Parathyroid adenoma (tissue), 2 donors: ENCODE data around the gene ATF2.

ENCODE experiments used
- H2AFZ ChIP-seq: fragments of 300-600 bp; sonication (generic); one replicate; pipeline ENCODE4 v1.7.0; 2017; ENCODE audit warnings: antibody characterized with exemption, mild to moderate bottlenecking
- H3K27ac ChIP-seq: fragments of 300-600 bp; sonication (generic); one replicate; pipeline ENCODE4 v1.7.0; 2017
- H3K27me3 ChIP-seq: fragments of 300-600 bp; sonication (generic); one replicate; pipeline ENCODE4 v1.7.0; 2017; ENCODE audit warnings: low read length; ENCODE audit not compliant: control insufficient read depth, insufficient read depth
- H3K36me3 ChIP-seq: fragments of 300-600 bp; sonication (generic); one replicate; pipeline ENCODE4 v1.7.0; 2017; ENCODE audit warnings: low read length; ENCODE audit not compliant: control insufficient read depth, insufficient read depth
- H3K4me1 ChIP-seq: fragments of 300-600 bp; sonication (generic); one replicate; pipeline ENCODE4 v1.7.0; 2017; ENCODE audit warnings: control low read depth
- H3K4me2 ChIP-seq: fragments of 300-600 bp; sonication (generic); one replicate; pipeline ENCODE4 v1.7.0; 2017; ENCODE audit warnings: low read length
- H3K4me3 ChIP-seq: fragments of 300-600 bp; sonication (generic); one replicate; pipeline ENCODE4 v1.7.0; 2017; ENCODE audit warnings: low read depth, low read length
- H3K79me2 ChIP-seq: fragments of 300-600 bp; sonication (generic); one replicate; pipeline ENCODE4 v1.7.0; 2017; ENCODE audit warnings: control low read depth
- H3K9ac ChIP-seq: fragments of 300-600 bp; sonication (generic); one replicate; pipeline ENCODE4 v1.7.0; 2017; ENCODE audit warnings: mild to moderate bottlenecking
- H3K9me3 ChIP-seq: fragments of 300-600 bp; sonication (generic); one replicate; pipeline ENCODE4 v1.7.0; 2017; ENCODE audit warnings: low read length; ENCODE audit not compliant: control insufficient read depth
- TF ChIP-seq, protein P1 (sequence below): fragments of 300-600 bp; sonication (generic); IDR thresholded peaks from one replicate; pipeline ENCODE4 v1.7.0; 2017; ENCODE audit warnings: antibody characterized with exemption, mild to moderate bottlenecking
- donor health status: primary hyperparathyroidism.

ATF2 gene, protein sequence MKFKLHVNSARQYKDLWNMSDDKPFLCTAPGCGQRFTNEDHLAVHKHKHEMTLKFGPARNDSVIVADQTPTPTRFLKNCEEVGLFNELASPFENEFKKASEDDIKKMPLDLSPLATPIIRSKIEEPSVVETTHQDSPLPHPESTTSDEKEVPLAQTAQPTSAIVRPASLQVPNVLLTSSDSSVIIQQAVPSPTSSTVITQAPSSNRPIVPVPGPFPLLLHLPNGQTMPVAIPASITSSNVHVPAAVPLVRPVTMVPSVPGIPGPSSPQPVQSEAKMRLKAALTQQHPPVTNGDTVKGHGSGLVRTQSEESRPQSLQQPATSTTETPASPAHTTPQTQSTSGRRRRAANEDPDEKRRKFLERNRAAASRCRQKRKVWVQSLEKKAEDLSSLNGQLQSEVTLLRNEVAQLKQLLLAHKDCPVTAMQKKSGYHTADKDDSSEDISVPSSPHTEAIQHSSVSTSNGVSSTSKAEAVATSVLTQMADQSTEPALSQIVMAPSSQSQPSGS

DNA sequence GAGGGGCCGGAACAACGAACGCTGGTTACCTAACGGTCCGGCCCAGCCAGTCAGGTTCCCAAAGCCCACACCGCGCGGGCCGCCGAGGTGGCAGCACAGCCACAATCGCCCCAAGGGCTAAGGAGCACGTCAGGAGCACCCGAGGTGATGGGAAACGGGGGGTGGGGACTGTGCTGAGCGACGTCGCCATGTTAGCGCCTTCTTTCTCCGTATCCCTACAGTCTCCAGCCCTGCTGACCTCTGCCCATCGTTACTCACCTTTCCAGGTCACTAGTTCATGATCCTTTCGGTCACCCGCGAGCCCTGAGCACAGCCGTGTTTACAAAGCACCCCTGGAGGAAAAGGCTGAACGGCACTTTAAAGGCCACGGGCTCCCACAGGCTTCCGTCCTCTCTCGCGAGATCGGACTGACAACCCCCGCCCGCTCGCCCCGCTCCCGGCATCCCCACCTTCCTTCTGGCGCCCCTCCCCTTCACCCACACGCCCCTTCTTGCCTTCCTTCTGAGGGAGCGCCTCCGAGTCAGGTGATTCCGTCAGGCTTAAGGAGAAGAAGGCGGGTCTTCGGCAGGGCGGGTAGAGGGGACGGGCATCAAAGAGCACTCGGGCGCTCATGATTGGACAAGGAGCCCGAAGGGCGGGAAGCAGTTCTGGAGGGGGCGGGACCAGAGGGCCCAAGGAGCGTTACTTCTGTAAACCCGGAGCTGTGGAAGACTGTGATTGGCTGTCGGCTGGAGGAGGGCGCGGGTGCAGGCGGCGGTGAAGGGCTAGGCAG lies at the start of gene ATF2:
Gene ATF2, minus strand, starts transcription at position 412 of the 772 bp plus-strand sequence. CDS start 31,760 bp downstream, outside the sequence.
- peaks cover 17% of the 10 kb centered on the region for H3K79me2 ChIP-seq
- peak within 1 kb of the TSS; percentile 86 for H3K9ac ChIP-seq
- peak within 1 kb of the TSS; percentile 92 for H2AFZ ChIP-seq
- no peaks in the 10 kb centered on the region for H3K27me3 ChIP-seq
- no peaks in the 10 kb centered on the region for H3K9me3 ChIP-seq
- peak within 1 kb of the TSS; percentile 91 for H3K4me2 ChIP-seq
- peak within 1 kb of the TSS; percentile 89 for H3K27ac ChIP-seq
- TF ChIP-seq, protein P1, sequence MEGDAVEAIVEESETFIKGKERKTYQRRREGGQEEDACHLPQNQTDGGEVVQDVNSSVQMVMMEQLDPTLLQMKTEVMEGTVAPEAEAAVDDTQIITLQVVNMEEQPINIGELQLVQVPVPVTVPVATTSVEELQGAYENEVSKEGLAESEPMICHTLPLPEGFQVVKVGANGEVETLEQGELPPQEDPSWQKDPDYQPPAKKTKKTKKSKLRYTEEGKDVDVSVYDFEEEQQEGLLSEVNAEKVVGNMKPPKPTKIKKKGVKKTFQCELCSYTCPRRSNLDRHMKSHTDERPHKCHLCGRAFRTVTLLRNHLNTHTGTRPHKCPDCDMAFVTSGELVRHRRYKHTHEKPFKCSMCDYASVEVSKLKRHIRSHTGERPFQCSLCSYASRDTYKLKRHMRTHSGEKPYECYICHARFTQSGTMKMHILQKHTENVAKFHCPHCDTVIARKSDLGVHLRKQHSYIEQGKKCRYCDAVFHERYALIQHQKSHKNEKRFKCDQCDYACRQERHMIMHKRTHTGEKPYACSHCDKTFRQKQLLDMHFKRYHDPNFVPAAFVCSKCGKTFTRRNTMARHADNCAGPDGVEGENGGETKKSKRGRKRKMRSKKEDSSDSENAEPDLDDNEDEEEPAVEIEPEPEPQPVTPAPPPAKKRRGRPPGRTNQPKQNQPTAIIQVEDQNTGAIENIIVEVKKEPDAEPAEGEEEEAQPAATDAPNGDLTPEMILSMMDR, result no peak
- H3K4me1 ChIP-seq, result peaks cover 2% of the 10 kb centered on the region
- peak within 1 kb of the TSS; percentile 97 for H3K4me3 ChIP-seq
- no peaks in the 10 kb centered on the region for H3K36me3 ChIP-seq

DNA sequence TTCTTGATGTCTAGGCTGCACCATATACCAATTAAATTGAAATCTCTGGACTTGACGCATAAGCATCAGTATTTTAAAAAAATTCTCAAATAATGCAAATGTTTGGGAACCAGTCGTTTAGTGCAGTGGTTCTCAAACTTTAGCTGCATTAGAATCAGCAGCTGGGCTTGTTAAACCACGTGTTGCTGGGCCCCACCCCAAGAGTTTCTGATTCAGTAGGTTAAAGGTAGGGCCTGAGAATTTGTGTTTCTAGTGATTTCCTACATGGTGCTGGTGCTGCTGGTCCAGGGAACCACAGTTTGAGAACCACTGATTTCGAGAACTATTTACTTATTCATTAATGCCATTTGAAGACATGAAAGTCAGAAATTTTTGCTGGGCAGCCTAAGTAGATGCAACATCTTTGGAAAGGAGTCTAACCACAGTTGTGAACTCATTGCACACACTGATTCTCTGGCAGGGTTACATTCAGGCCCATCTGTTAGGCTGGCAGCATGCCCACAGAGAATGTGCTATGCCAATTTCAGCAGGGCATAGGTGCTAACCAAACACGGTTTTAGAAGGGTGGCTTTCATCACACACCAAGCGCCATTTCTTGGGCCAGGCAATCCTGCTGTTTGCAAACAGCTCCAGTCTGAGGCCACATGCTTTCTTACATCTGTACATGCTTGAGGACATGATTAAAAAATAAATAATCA lies 39.9 kb upstream of the ATF2 start:
- H3K36me3 ChIP-seq, result no peaks in the 10 kb centered on the region
- no peaks in the 10 kb centered on the region for H3K4me1 ChIP-seq
- no peak overlapping the region for H3K4me2 ChIP-seq
- H3K4me3 ChIP-seq, result no peak overlapping the region
- no peak overlapping the region for H2AFZ ChIP-seq
- no peaks in the 10 kb centered on the region for H3K9me3 ChIP-seq
- H3K27me3 ChIP-seq, result no peaks in the 10 kb centered on the region
- TF ChIP-seq, protein P1, result no peak
- no peak overlapping the region for H3K27ac ChIP-seq
- H3K9ac ChIP-seq, result no peak overlapping the region
- H3K79me2 ChIP-seq, result no peaks in the 10 kb centered on the region

DNA sequence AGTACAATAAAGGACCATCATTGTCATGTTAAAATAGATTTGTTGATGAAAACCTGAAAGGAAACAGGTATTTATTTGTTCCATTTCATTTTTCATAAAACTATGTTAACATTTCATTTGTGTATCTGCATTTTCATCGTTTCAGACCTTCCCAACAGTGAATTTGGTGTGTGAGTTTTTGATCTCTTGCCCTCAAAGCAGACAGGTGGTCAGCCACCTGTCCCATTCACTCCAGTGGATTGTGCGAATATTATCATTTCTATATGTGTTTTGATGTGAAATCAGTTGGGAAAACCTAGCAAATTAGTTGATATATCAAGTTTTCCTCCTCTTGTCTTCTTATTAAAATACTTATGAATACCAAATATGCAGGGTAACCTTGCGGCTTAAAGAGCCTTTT lies 38.9 kb upstream of the ATF2 start:
- Histone ChIP-seq H3K27ac (no peak overlapping the region), H3K36me3 (no peaks in the 10 kb centered on the region), H3K79me2 (no peaks in the 10 kb centered on the region)

DNA sequence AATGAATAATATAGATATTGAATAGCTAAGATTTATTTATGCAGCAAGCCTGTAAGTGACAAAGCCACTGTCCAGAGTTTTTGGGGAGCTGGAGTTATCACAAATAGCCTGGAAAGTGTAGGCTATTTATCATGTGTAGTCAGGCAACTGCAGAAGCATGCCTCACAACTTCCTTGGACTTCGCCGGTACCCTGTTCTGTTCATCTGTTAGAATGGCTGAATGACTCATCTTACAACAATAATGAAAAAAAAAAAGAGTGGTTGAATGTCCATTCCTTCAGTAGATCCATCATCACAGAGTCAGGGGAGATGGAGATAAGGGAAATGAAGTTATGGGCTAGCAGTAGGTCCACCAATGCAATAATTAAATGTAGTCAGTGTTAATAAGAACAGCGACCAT lies 37.5 kb upstream of the ATF2 start:
- no peak overlapping the region for H3K27ac ChIP-seq
- TF ChIP-seq, protein P1, result no peak
- H3K4me2 ChIP-seq, result no peak overlapping the region
- no peaks in the 10 kb centered on the region for H3K9me3 ChIP-seq
- H3K79me2 ChIP-seq, result no peaks in the 10 kb centered on the region
- H3K9ac ChIP-seq, result no peak overlapping the region
- H3K27me3 ChIP-seq, result no peaks in the 10 kb centered on the region
- H3K4me3 ChIP-seq, result no peak overlapping the region
- no peaks in the 10 kb centered on the region for H3K36me3 ChIP-seq
- no peaks in the 10 kb centered on the region for H3K4me1 ChIP-seq
- H2AFZ ChIP-seq, result no peak overlapping the region

More for the DNA sequence above, 38.9 kb upstream of the ATF2 start:
- no peak overlapping the region for H3K4me2 ChIP-seq
- no peak overlapping the region for H3K4me3 ChIP-seq
- H3K9me3 ChIP-seq, result no peaks in the 10 kb centered on the region
- H3K9ac ChIP-seq, result no peak overlapping the region
- TF ChIP-seq, protein P1, result no peak
- H3K27me3 ChIP-seq, result no peaks in the 10 kb centered on the region
- no peak overlapping the region for H2AFZ ChIP-seq
- H3K4me1 ChIP-seq, result no peaks in the 10 kb centered on the region
